ENCODE results near the gene LIG4. TPM values are rescaled to one million over a fixed set of nuclear protein-coding genes. Genes with fewer than 3 reads are reported as not detected.

Gene LIG4
- polyA plus RNA-seq, 1 of the 3 experiments (the other 2 are of a cell fraction): 3.3 TPM

DNA sequence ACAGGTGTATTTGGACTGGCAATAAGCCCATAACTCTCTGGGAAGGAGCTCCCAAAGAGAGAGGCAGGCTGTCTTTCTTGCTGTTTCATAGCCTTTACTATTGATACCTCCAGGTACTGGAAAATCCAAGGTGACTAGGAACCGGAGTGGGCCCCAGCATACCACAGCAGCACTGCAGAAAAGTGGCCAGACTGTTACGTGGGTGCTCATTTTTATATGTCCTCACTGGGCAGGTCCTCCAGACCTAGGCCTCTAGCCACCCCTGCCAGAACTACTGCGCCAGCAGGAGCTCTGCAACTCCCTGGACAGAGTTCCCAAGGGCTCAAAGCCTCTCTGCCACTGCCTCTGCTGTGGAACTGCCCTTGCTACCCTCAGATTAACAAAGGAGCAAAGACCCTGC, 46.4 kb downstream of the LIG4 start:
- CTCF ChIA-PET: interaction anchor here (1.0 to 7.4 kb wide), 2 partner anchors 9 to 14 kb away, joined by 3 to 48 read pairs; no protein-coding TSS in a partner anchor

More for the DNA sequence above, 46.4 kb downstream of the LIG4 start:
- no peaks in the 10 kb centered on the region for H3K27me3 ChIP-seq (ENCODE audit: insufficient read depth)
- no peaks in the 10 kb centered on the region for H4K20me1 ChIP-seq (ENCODE audit: insufficient read depth)
- H3K27ac ChIP-seq (ENCODE audit: low read depth in 2 of 2, low read length in 1 of 2): no peak overlapping the region
- no peak for DNase-seq
- H3K9ac ChIP-seq: no peak overlapping the region
- 28% methylated on average over 2 of the region's 3 CpGs for WGBS (ENCODE audit: low lambda C conversion rate)
- H3K9me3 ChIP-seq: no peaks in the 10 kb centered on the region; the same call in 1 of the 2 replicates
- TF ChIP-seq GABPA (IDR thresholded peaks at IDR 0.05; ENCODE audit: low read depth): no peak
- no peak for TF ChIP-seq EP300 (IDR thresholded peaks at IDR 0.05; ENCODE audit: borderline replicate concordance in 1 of 2, low read depth in 1 of 2, low read length in 1 of 2)
- TF ChIP-seq, protein P1, sequence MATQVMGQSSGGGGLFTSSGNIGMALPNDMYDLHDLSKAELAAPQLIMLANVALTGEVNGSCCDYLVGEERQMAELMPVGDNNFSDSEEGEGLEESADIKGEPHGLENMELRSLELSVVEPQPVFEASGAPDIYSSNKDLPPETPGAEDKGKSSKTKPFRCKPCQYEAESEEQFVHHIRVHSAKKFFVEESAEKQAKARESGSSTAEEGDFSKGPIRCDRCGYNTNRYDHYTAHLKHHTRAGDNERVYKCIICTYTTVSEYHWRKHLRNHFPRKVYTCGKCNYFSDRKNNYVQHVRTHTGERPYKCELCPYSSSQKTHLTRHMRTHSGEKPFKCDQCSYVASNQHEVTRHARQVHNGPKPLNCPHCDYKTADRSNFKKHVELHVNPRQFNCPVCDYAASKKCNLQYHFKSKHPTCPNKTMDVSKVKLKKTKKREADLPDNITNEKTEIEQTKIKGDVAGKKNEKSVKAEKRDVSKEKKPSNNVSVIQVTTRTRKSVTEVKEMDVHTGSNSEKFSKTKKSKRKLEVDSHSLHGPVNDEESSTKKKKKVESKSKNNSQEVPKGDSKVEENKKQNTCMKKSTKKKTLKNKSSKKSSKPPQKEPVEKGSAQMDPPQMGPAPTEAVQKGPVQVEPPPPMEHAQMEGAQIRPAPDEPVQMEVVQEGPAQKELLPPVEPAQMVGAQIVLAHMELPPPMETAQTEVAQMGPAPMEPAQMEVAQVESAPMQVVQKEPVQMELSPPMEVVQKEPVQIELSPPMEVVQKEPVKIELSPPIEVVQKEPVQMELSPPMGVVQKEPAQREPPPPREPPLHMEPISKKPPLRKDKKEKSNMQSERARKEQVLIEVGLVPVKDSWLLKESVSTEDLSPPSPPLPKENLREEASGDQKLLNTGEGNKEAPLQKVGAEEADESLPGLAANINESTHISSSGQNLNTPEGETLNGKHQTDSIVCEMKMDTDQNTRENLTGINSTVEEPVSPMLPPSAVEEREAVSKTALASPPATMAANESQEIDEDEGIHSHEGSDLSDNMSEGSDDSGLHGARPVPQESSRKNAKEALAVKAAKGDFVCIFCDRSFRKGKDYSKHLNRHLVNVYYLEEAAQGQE (IDR thresholded peaks at IDR 0.05; ENCODE audit: low read depth, low read length): no peak
- TF ChIP-seq RCOR1 (IDR thresholded peaks at IDR 0.05; ENCODE audit: low read length): no peak
- TF ChIP-seq TCF12 (IDR thresholded peaks at IDR 0.05): no peak
- TF ChIP-seq, protein P2, sequence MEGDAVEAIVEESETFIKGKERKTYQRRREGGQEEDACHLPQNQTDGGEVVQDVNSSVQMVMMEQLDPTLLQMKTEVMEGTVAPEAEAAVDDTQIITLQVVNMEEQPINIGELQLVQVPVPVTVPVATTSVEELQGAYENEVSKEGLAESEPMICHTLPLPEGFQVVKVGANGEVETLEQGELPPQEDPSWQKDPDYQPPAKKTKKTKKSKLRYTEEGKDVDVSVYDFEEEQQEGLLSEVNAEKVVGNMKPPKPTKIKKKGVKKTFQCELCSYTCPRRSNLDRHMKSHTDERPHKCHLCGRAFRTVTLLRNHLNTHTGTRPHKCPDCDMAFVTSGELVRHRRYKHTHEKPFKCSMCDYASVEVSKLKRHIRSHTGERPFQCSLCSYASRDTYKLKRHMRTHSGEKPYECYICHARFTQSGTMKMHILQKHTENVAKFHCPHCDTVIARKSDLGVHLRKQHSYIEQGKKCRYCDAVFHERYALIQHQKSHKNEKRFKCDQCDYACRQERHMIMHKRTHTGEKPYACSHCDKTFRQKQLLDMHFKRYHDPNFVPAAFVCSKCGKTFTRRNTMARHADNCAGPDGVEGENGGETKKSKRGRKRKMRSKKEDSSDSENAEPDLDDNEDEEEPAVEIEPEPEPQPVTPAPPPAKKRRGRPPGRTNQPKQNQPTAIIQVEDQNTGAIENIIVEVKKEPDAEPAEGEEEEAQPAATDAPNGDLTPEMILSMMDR (IDR thresholded peaks at IDR 0.05): no peak
- no peak for TF ChIP-seq FOXJ3 (CRISPR knock-in tag; IDR thresholded peaks at IDR 0.05)
- no peak for TF ChIP-seq TEAD4 (IDR thresholded peaks at IDR 0.05; ENCODE audit: borderline replicate concordance, insufficient read depth)
- TF ChIP-seq, protein P3, sequence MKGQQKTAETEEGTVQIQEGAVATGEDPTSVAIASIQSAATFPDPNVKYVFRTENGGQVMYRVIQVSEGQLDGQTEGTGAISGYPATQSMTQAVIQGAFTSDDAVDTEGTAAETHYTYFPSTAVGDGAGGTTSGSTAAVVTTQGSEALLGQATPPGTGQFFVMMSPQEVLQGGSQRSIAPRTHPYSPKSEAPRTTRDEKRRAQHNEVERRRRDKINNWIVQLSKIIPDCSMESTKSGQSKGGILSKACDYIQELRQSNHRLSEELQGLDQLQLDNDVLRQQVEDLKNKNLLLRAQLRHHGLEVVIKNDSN (IDR thresholded peaks at IDR 0.05; ENCODE audit: borderline replicate concordance, low read depth): no peak
- TF ChIP-seq EZH2phosphoT487 (IDR thresholded peaks at IDR 0.05; ENCODE audit: borderline replicate concordance, low read depth): no peak
- TF ChIP-seq, protein P4, sequence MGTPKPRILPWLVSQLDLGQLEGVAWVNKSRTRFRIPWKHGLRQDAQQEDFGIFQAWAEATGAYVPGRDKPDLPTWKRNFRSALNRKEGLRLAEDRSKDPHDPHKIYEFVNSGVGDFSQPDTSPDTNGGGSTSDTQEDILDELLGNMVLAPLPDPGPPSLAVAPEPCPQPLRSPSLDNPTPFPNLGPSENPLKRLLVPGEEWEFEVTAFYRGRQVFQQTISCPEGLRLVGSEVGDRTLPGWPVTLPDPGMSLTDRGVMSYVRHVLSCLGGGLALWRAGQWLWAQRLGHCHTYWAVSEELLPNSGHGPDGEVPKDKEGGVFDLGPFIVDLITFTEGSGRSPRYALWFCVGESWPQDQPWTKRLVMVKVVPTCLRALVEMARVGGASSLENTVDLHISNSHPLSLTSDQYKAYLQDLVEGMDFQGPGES (IDR thresholded peaks at IDR 0.05; ENCODE audit: low read depth, low read length): no peak
- no peak for TF ChIP-seq CHD2 (IDR thresholded peaks at IDR 0.05; ENCODE audit: low read length, partially characterized antibody)
- TF ChIP-seq SIN3A (IDR thresholded peaks at IDR 0.05; ENCODE audit: borderline replicate concordance, low read depth, low read length): no peak
- TF ChIP-seq YY1 (IDR thresholded peaks at IDR 0.05; ENCODE audit: low read depth): no peak
- H3K4me1 ChIP-seq (ENCODE audit: control insufficient read depth in 1 of 2, insufficient read depth in 2 of 2, low read depth in 1 of 2, low read length in 1 of 2): no peaks in the 10 kb centered on the region
- H3K4me2 ChIP-seq: no peak overlapping the region
- H3F3A ChIP-seq (replicated peaks; ENCODE audit: insufficient read depth): no peaks in the 10 kb centered on the region
- no peak overlapping the region for H2AFZ ChIP-seq (ENCODE audit: low read depth)
- H3K9me2 ChIP-seq: no peaks in the 10 kb centered on the region
- POLR2A ChIA-PET: no interaction called here
- no peak overlapping the region for H3K4me3 ChIP-seq (ENCODE audit: low read depth in 2 of 2, low read length in 1 of 2)
- no peaks in the 10 kb centered on the region for H3K79me2 ChIP-seq (ENCODE audit: insufficient read depth)
- no peaks in the 10 kb centered on the region for H3K36me3 ChIP-seq (replicated peaks in 1 of 2; ENCODE audit: control insufficient read depth in 1 of 2, insufficient read depth in 2 of 2, low read length in 1 of 2)
